Lower leg skin (tissue), 3 donors: Measurements from ENCODE around the gene POLR2J2.
"Not testable (repeated sequence)": the region's sequence is repeated elsewhere in the genome, so short reads cannot be mapped to it uniquely, and the experiment has no call there.

ENCODE experiments used
- CTCF ChIP-seq, 3 donors: fragments of 450-650 bp; IDR thresholded peaks; one replicate each; pipeline ENCODE4 v1.5.1; 2016; ENCODE audit warnings: antibody characterized with exemption in 3 of 3, mild to moderate bottlenecking in 3 of 3, moderate library complexity in 2 of 3
- POLR2A ChIP-seq, 2 donors: fragments of 450-650 bp; IDR thresholded peaks; one replicate each; pipeline ENCODE4 v1.6.1; 2016 to 2017; ENCODE audit warnings: antibody characterized with exemption in 2 of 2, mild to moderate bottlenecking in 1 of 2, moderate library complexity in 1 of 2

GRCh38 chr7:102698962-102699750 is 27.7 kb upstream of the POLR2J2 start:
- TF ChIP-seq CTCF, POLR2A (IDR thresholded peaks at IDR 0.05): not testable (repeated sequence)
